HAP-1 (cell line): ENCODE data around the gene USP31.

ENCODE experiments used
- DNase-seq, 2 experiments: peaks; one replicate each; pipeline ENCODE4 v3.0.0-alpha.2; 2016 to 2020; ENCODE audit warnings: low spot score in 2 of 2
- H3K27me3 ChIP-seq: fragments of 250-450 bp; sonication (Bioruptor Pico); 2 replicates; pipeline ENCODE4 v1.5.1; 2020; ENCODE audit warnings: low read depth, mild to moderate bottlenecking, moderate library complexity
- H3K36me3 ChIP-seq: fragments of 250-450 bp; sonication (Bioruptor Pico); replicated peaks from 2 replicates; pipeline ENCODE4 v1.5.1; 2020; ENCODE audit warnings: mild to moderate bottlenecking
- H3K4me1 ChIP-seq: fragments of 250-450 bp; sonication (Bioruptor Pico); 2 replicates; pipeline ENCODE4 v1.5.1; 2020; ENCODE audit warnings: mild to moderate bottlenecking
- H3K4me3 ChIP-seq: fragments of 250-450 bp; sonication (Bioruptor Pico); 2 replicates; pipeline ENCODE4 v1.5.1; 2020; ENCODE audit warnings: mild to moderate bottlenecking, moderate library complexity
- H3K9me3 ChIP-seq: fragments of 250-450 bp; sonication (Bioruptor Pico); 2 replicates; pipeline ENCODE4 v1.5.1; 2020; ENCODE audit warnings: mild to moderate bottlenecking, moderate library complexity
- in situ Hi-C: fragments of 300-500 bp; cut with MboI; formaldehyde crosslinking; loops from 3 replicates; pipeline ENCODE4 v1.14.3; 2020; ENCODE audit warnings: low sequenced_read_pairs, inconsistent platforms, mixed read lengths

USP31 gene

DNA sequence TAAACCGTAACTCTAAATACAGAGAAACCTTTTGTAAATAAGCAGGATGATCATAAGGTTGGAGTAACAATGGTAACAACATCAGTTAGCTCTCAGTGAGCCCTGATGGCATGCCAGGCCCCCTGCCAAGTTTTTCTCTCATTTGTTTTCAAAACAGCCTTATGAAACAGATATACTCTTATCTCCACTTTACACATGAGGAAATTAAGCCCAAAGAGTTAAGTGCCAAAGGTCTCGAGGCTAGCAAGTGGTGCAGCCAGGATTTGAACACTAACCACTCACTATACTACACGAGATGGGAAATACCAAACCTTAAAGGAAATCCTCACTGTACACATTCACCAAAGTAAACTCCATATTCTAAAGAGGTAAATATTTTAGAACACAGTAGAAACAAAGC is 15.0 kb downstream of the USP31 start:
- H3K4me1 ChIP-seq: peaks cover 4% of the 10 kb centered on the region
- DNase-seq: no peak

DNA sequence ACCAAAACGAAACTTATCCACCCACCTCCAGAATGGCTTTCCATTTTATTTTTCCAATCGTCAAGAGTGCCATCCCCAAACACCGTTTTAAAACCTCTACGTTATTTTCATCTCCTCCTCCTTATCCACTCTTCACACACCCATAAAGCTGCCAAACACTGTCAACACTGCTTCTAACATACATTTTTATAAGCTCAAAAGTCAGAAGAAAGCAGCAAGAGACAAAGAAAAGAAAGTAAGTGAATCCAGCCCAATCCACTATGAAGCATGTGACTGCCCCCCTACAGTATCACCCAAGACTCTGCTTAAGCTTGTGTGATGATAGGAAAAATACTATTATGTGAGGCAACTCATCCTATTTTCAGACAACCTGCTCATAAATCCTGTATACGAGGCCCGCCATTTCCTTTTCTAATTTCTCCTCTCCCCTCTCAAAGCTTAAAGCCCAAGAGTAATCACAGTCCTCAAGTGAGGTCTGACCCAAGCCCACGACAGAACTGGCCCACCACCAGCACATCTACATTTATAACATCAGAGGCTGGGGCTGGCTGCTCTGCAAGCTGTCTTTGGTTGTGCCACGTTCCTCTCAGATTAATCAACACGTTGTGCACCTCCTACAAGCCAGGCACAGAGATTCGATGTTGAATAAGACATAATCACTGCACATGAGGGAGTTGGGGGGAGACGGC is 16.3 kb downstream of the USP31 start:
- H3K36me3 ChIP-seq: no peaks in the 10 kb centered on the region; the same call in 1 of the 2 replicates
- in situ Hi-C loops: no loop called here
- peaks cover 4% of the 10 kb centered on the region for H3K4me1 ChIP-seq
- H3K4me3 ChIP-seq: no peak overlapping the region
- DNase-seq: no peak
- no peaks in the 10 kb centered on the region for H3K9me3 ChIP-seq
- no peaks in the 10 kb centered on the region for H3K27me3 ChIP-seq

More for the DNA sequence above, 15.0 kb downstream of the USP31 start:
- H3K27me3 ChIP-seq: no peaks in the 10 kb centered on the region
- in situ Hi-C loops: no loop called here
- no peaks in the 10 kb centered on the region; the same call in 1 of the 2 replicates for H3K36me3 ChIP-seq
- H3K9me3 ChIP-seq: no peaks in the 10 kb centered on the region
- H3K4me3 ChIP-seq: no peak overlapping the region

DNA sequence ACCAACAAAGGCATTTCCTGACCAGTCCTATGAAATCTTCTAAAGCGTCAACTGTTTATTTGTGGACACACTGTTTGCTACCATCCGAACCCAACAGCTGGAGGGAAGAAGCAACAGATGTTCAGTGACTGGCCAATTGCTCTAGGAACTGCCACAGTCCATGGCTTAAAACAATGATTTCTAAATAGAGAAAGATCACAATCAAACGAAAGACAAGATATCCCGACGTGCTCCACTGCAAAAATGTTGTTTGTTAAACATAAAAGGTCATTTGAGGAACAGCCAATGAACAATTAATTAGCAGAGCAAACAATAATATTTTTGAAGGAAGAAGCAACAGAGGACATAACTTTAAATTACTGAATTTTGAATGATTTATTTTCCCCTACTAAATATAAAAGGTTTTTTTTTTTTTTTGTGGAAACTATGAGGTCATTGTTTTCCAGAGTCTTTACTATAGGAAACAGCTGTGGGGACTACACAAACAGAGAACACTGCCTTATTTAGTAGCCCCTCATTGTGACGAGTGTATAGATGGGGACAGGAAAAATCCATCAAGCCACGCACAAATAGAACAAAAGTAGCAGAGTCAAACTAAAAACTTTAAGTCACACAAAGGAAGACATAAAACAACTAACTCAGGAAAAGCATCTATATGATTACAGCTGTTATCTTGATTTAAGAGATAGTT is 17.2 kb downstream of the USP31 start:
- no peak for DNase-seq
- in situ Hi-C loops: no loop called here
- no peaks in the 10 kb centered on the region for H3K27me3 ChIP-seq
- no peak overlapping the region for H3K4me3 ChIP-seq
- H3K4me1 ChIP-seq: peaks cover 4% of the 10 kb centered on the region
- no peaks in the 10 kb centered on the region for H3K9me3 ChIP-seq
- H3K36me3 ChIP-seq: no peaks in the 10 kb centered on the region; the same call in 1 of the 2 replicates

DNA sequence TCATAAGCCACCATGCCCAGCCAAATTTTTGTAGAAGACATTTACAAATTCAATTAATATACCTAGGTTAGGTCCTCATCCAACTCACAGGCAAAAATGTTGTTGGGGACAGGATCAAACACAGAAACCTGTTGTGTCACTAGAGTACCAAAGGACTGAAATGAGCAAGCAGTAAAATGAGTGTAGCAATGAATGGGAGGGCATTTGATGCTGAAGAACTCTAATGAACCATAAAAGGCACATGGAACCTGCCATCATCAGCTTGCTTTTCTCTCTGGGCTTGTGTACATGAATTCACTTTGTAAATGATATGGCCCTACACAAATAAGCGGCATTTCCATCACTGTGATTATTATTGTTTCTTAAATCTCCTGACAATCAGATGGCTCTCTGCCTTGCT is 17.8 kb downstream of the USP31 start:
- Histone ChIP-seq H3K4me3 (no peak overlapping the region), H3K27me3 (no peaks in the 10 kb centered on the region), H3K36me3 (no peaks in the 10 kb centered on the region; the same call in 1 of the 2 replicates), H3K9me3 (no peaks in the 10 kb centered on the region), H3K4me1 (peaks cover 4% of the 10 kb centered on the region)
- in situ Hi-C loops: no loop called here
- no peak for DNase-seq

DNA sequence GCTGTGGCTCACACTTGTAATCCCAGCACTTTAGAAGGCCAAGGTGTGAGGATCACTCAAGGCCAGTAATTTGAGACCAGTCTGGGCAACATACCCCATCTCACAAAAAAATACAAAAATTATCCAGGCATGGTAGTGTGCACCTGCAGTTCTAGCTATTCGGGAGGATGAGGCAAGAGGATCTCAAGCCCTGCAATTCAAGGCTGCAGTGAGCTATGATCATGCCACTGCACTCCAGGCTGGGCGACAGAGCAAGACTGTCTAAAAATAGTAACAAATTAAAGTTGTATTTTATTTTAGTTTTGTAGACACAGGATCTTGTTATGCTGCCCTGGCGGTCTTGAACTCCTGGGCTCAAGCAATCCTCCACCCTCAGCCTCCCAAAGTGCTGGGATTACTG is 18.2 kb downstream of the USP31 start:
- no peaks in the 10 kb centered on the region for H3K27me3 ChIP-seq
- in situ Hi-C loops: no loop called here
- peaks cover 4% of the 10 kb centered on the region for H3K4me1 ChIP-seq
- DNase-seq: no peak
- H3K4me3 ChIP-seq: no peak overlapping the region
- H3K9me3 ChIP-seq: no peaks in the 10 kb centered on the region
- H3K36me3 ChIP-seq: no peaks in the 10 kb centered on the region; the same call in 1 of the 2 replicates

DNA sequence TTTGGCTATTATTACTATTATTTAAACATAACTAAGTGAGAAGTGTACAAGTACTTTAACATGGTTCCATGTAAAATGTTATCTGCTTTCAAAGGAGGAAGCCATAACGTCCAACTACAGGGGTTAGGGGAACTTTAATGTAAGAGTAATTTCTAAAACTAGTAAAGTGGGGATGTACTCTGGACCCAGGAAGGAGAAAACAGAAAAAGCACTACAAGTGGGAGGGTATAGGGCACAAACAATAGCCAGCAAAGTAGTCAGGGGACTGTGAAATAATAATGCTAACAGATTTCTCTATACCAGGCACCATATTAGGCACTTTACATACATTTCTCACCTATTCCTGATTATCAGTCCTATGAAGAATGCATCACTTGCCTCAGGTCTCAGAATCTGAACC is 19.6 kb downstream of the USP31 start:
- Histone ChIP-seq H3K27me3 (no peaks in the 10 kb centered on the region), H3K9me3 (no peaks in the 10 kb centered on the region), H3K4me3 (no peak overlapping the region), H3K36me3 (no peaks in the 10 kb centered on the region), H3K4me1 (peaks cover 11% of the 10 kb centered on the region)
- in situ Hi-C loops: no loop called here
- DNase-seq: no peak

DNA sequence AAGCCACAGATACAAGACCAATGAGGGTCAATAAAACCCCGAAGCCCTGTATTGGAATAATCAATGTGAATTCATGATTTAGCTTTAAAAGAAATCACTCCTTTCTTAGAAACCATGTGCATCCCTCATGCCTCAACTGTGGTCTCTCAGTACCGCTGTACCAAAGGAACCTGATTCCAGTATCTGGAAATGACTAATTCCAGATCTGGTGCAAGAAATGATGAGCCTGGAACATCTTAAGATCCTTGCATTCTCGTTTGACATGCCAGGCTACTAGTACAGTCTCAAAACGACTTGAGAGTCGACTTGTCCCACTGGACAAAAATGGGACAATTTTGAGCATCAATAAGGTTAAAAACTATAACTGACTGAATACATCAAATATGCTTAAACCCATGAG is 21.2 kb downstream of the USP31 start:
- Histone ChIP-seq H3K9me3 (no peaks in the 10 kb centered on the region), H3K4me1 (peaks cover 11% of the 10 kb centered on the region), H3K27me3 (no peaks in the 10 kb centered on the region), H3K36me3 (no peaks in the 10 kb centered on the region), H3K4me3 (no peak overlapping the region)
- in situ Hi-C loops: no loop called here
- DNase-seq: no peak

DNA sequence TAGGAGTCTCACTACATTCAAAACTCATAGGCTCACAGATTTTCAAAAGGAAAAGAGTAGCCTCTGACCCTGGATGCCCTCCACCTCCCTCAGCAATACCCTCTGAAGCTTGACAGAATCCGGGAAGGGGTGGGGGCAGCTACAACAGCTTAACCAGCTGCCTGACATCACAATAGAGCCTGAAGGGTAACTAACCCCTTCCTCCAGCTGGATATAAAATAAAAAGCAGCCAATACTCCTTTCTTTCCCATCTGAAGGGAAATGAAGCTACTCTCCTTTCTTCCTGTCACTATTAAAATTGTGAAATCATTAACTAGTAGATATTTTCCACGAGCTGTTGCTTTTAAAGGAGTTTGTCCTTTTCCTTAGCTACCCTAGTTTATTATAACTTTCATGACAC is 24.0 kb downstream of the USP31 start:
- no peaks in the 10 kb centered on the region for H3K27me3 ChIP-seq
- no peaks in the 10 kb centered on the region for H3K9me3 ChIP-seq
- H3K4me1 ChIP-seq: peaks cover 18% of the 10 kb centered on the region
- H3K4me3 ChIP-seq: no peak overlapping the region
- DNase-seq: no peak
- H3K36me3 ChIP-seq: no peaks in the 10 kb centered on the region
- in situ Hi-C loops: no loop called here

DNA sequence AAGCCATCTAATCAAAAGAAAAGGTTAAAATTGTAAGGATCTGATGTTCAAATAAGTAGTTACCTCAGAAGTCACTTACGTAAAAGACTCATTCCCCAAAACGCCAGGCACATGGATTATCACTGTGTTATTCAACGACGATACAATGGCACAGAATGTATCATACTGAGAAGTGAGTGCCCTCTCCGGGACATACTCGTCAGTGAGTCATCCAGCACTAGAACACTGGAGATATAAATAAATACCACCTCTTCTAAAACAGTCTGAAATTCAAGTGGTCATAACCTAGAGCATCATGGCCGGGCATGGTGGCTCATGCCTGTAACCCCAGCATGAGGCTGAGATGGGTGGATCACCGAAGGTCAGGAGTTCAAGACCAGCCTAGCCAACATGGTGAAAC is 24.9 kb downstream of the USP31 start:
- Histone ChIP-seq H3K36me3 (no peaks in the 10 kb centered on the region), H3K27me3 (no peaks in the 10 kb centered on the region), H3K9me3 (no peaks in the 10 kb centered on the region), H3K4me3 (no peak overlapping the region), H3K4me1 (peaks cover 22% of the 10 kb centered on the region)
- in situ Hi-C loops: no loop called here
- DNase-seq: no peak

DNA sequence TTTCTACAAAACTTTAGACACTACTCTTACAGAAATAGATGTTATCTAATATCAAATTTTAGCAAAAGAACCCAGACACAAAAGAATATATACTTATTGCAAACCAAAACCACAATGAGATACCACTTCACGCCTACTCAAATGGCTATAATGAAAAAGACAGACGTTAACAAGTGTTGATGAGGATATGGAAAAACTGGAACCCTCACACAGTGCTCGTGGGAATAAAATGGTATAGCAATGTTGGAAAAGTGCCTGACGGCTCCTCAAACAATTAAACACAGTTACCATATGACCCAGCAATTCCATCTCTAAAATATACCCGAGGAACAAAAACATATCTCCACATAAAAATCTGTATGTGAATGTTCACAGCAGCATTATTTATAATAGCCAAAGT is 27.1 kb downstream of the USP31 start:
- in situ Hi-C loops: no loop called here
- Histone ChIP-seq H3K27me3 (no peaks in the 10 kb centered on the region), H3K36me3 (no peaks in the 10 kb centered on the region), H3K4me1 (peaks cover 37% of the 10 kb centered on the region), H3K9me3 (no peaks in the 10 kb centered on the region), H3K4me3 (no peak overlapping the region)
- no peak for DNase-seq

DNA sequence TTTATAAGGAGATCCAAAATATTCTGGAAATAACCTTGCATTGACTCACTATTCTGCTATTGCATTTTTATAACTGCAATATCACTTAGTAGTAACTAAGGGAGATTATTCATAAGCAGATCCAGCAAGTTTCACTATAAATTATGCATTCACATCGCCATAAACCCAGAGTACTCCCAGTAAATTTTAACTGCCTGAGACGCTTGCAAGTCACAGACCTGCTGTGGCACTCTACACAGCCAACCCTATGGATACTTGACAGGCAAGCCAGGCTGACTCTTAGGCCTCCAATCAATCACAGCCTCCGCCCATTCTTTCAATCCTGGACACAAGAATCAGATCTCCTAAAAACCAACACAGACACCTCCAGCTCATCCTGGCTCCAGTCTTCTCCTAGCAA is 28.2 kb downstream of the USP31 start:
- Histone ChIP-seq H3K9me3 (no peaks in the 10 kb centered on the region), H3K4me3 (no peak overlapping the region), H3K36me3 (no peaks in the 10 kb centered on the region), H3K4me1 (peaks cover 39% of the 10 kb centered on the region), H3K27me3 (no peaks in the 10 kb centered on the region)
- in situ Hi-C loops: no loop called here
- peak in 1 of 2 experiments; percentile 18 for DNase-seq

DNA sequence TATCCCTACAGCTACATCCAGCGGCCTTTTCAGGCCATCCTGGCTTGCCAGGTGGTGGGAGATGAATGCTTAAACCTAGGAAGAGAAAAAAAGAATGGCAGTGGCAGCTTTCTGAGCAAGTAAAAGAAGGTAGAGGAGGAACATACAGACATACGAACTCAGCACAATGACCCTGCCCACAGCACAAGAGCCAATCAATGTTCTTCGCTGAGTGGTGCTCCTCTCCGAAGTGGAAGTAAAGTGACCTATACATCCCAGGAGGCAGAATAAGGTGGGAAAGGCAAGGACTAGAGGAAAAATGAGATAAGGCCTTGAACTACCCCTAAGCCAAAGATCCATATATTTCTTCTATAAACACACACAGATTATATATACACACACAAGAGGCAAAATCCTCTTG is 28.7 kb downstream of the USP31 start:
- Histone ChIP-seq H3K36me3 (no peaks in the 10 kb centered on the region), H3K27me3 (no peaks in the 10 kb centered on the region), H3K4me3 (no peak overlapping the region), H3K4me1 (peaks cover 35% of the 10 kb centered on the region), H3K9me3 (no peaks in the 10 kb centered on the region)
- in situ Hi-C loops: no loop called here
- DNase-seq: no peak

DNA sequence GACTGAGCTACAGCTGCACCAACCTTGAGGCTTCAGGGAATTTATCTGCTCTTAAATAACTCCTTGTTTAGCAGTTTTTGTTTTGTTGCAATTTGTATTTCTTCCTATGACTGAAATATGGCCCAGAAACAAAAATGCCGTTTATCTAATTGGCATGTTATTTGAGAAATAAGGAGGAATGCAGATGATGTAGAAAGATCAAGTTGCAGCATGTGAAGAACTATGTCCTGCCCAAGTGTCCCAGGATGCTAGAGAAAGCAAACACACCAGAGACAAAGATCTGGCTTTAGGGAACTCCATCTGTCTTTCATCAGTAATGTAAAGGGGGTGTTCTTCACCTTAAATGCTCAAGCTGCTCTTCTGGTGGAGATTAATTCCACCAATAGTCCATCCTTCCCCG is 29.7 kb downstream of the USP31 start:
- in situ Hi-C loops: no loop called here
- Histone ChIP-seq H3K9me3 (no peaks in the 10 kb centered on the region), H3K4me3 (no peak overlapping the region), H3K36me3 (no peaks in the 10 kb centered on the region), H3K27me3 (no peaks in the 10 kb centered on the region), H3K4me1 (peaks cover 33% of the 10 kb centered on the region)
- DNase-seq: no peak

DNA sequence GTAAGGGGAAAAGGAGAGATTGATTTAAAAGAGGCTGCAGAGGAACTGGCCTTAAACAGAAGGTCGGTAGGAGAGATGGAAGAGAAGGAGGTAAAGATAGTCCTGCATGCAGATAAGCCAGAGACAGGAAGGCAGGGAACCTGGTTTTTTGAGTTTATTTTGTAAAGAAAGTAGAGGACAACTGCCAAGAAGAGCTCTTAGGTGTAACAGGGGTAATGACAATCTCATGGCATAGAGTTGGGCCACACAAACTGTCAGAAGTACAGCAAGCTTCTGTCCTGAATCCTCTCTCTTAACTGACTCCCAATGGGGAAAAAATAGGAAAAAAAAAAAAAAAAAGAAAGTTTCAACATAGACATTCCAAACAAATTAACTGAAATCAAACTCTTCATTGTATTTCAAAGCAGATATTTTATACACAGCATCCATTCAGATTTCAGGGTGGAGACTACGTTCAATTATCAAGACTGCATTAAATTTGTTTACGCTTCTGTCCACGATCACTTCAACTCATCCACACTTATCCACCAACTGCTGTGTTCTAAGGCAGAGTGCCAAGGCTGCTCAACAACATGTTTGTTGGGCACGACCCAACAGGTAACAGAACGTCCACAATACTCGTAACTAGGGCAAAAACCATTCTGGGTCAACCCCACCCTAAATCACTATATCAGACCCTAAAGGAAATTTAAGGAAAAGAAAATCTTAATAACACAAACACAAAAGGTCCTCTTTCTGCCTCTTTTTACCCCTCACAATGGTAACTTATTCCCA is 34.9 kb downstream of the USP31 start:
- no peak for DNase-seq
- H3K4me1 ChIP-seq: peaks cover 17% of the 10 kb centered on the region
- in situ Hi-C loops: no loop called here
- H3K9me3 ChIP-seq: no peaks in the 10 kb centered on the region
- H3K27me3 ChIP-seq: no peaks in the 10 kb centered on the region
- no peak overlapping the region for H3K4me3 ChIP-seq
- H3K36me3 ChIP-seq: no peaks in the 10 kb centered on the region
